Stimulated activated effector memory CD8-positive, alpha-beta T cell treated with anti-CD3 and anti-CD28 coated beads, Interleukin-12 subunit alpha, Interleukin-12 subunit beta, amount 100 ng/mL, for 72 hours (primary cell): ENCODE data around the gene CAMK2N1.

ENCODE experiments used
- ATAC-seq: fragments of 150-1000 bp; cut with Tn5 transposase; 2 replicates; pipeline ENCODE4 v1.10.0; 2021
- DNase-seq, 2 donors: peaks; one replicate each; pipeline ENCODE4 v3.0.0; 2021 to 2022; ENCODE audit warnings: low spot score in 2 of 2
- H3K27ac Mint-ChIP-seq: one replicate; pipeline ENCODE4 v1.8.0; 2022; ENCODE audit warnings: mild to moderate bottlenecking, mixed read lengths
- H3K36me3 Mint-ChIP-seq: one replicate; pipeline ENCODE4 v1.8.0; 2022; ENCODE audit warnings: mild to moderate bottlenecking, mixed read lengths
- H3K4me1 Mint-ChIP-seq: one replicate; pipeline ENCODE4 v1.8.0; 2022; ENCODE audit warnings: mixed read lengths
- H3K4me3 Mint-ChIP-seq: one replicate; pipeline ENCODE4 v1.8.0; 2022; ENCODE audit warnings: mild to moderate bottlenecking, mixed read lengths
- H3K9me3 Mint-ChIP-seq: one replicate; pipeline ENCODE4 v1.8.0; 2022; ENCODE audit warnings: mixed read lengths

CAMK2N1 gene

DNA sequence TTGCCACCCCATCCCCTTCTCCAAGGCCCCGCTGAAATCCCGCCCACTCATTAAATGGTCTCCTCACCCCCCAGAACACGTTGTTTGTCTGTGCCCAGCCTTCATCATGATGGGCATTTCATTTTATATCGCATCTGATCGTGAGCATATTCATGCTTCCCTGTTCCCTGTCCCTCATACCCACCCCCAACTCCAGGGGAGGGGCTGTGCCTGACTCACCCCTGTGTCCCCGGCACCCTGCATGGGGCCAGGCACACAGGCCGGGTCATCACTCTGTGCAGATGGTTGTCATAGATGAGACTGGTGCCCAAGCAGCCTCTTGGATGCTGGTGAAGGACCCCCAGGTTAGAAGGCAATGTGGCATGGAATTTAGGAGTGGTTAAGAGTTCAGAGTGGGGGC, 11.0 kb downstream of the CAMK2N1 start:
- no peak overlapping the region for H3K27ac Mint-ChIP-seq
- H3K4me3 Mint-ChIP-seq, result no peak overlapping the region
- no peaks in the 10 kb centered on the region for H3K36me3 Mint-ChIP-seq
- no peak for ATAC-seq
- DNase-seq, result no peak
- H3K4me1 Mint-ChIP-seq, result no peaks in the 10 kb centered on the region
- H3K9me3 Mint-ChIP-seq, result no peaks in the 10 kb centered on the region

DNA sequence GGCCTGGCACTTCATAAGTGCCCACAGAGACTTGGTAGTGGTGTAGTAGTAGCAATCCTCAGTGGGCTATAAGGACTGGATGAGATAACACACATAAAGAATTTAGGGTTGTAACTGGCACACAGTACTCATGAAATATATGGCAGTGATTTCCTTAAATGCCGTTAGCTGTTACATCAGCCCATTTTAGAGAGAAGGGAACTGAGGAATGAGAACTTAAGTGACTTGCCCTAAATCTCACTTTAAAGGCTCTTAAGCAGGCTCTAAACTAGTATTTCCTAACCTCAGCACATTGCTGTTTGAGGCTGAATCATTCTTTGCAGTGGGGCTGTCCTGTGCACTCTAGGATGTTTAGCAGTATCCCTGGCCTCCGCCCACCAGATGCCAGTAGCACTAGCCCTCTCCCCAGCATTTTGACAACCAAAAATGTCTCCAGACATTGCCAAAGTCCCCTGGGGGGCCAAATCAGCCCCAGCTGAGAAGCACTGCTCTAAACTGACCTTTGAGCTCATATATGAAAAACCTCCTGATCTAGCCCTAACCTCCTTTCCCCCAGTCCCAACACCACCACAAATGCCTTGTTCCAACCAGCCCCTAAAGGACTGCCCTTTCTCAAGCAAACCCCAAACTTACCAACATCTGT, 11.6 kb downstream of the CAMK2N1 start:
- Mint-ChIP-seq H3K4me3 (no peak overlapping the region), H3K36me3 (no peaks in the 10 kb centered on the region), H3K9me3 (no peaks in the 10 kb centered on the region), H3K4me1 (no peaks in the 10 kb centered on the region), H3K27ac (no peak overlapping the region)
- no peak for ATAC-seq
- no peak for DNase-seq

DNA sequence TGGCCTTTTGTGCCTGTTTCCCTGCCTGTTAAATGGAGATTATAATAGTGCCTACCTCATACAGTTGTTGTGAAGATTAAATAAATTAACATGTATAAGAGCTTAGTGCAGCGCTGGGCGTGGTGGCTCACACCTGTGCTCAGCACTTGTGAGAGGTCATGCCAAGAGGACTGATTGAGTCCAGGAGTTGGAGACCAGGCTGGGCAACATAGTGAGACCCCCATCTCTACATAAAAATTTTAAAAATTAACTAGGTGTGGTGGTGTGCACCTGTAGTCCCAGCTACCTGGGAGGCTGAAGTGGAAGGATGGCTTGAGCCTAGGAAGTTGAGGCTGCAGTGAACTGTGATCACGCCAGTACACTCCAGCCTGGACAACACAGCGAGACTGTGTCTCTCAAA, 12.1 kb downstream of the CAMK2N1 start:
- Mint-ChIP-seq H3K4me1 (no peaks in the 10 kb centered on the region), H3K36me3 (no peaks in the 10 kb centered on the region), H3K9me3 (no peaks in the 10 kb centered on the region), H3K4me3 (no peak overlapping the region), H3K27ac (no peak overlapping the region)
- ATAC-seq, result no peak
- DNase-seq, result no peak

DNA sequence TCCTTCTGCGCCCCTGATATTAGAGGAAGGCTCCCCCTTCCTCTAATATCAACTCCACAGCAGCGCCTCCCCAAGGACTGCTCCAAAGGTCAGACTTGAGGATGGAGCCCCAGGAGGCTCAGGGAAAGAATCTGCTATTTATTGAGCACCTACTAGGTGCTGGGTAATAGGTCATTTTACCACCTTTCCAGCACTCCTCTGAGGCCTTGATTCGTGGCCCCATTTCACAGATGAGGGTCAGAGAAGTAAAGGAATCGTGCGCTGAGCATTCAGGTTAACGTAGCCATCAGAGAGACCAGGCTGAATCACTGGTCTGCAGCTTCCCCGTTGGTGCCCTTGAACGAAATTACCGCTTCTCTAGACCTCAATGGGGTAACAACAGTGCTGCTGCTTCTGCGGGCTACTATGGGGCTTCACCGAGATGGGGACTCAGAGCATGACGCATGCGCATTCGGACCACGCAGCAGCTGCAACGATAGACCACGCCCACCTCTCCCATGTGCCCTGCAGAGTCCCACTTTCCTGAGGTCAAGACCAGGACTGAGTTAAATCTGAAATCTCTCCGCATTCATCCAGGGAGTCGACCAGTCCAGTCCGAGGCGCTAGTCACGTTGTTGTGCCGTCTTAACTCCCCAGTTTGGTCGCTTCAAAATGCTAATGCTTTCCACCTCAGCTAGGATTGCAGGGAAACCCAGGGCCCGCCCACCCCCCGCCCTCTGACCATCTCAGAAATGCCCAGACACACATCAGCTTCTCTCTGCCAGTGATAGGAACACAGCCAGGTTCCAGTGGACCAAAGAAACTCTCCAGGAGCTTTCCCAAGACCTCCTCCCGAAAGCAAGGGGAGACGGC, 12.9 kb downstream of the CAMK2N1 start:
- Mint-ChIP-seq H3K27ac (no peak overlapping the region), H3K36me3 (no peaks in the 10 kb centered on the region), H3K4me3 (no peak overlapping the region), H3K9me3 (no peaks in the 10 kb centered on the region), H3K4me1 (no peaks in the 10 kb centered on the region)
- DNase-seq (peak in 1 of 2 donors; percentile 61), ATAC-seq (peak; percentile 45)

DNA sequence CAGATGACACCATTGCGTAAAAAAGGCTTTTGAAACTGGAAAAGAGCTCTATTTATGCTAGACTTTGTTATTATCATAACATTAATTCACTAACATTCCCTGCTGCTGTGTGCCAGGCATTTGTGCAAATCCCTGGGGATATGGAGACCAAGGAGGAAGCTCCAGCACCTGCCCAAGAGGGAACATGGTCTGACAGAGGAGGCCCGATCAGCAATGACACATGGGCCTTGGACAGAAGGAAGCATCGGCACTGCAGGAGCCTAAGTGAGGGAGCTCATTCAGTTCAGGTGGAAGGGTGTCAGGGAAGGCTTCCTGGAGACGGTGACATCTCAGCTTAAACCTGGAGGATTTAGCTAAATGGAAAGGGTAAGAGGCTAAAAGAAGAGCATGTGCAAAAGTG, 13.9 kb downstream of the CAMK2N1 start:
- H3K4me3 Mint-ChIP-seq, result no peak overlapping the region
- no peaks in the 10 kb centered on the region for H3K4me1 Mint-ChIP-seq
- DNase-seq (no peak), ATAC-seq (no peak)
- H3K36me3 Mint-ChIP-seq, result no peaks in the 10 kb centered on the region
- H3K27ac Mint-ChIP-seq, result no peak overlapping the region
- H3K9me3 Mint-ChIP-seq, result no peaks in the 10 kb centered on the region

DNA sequence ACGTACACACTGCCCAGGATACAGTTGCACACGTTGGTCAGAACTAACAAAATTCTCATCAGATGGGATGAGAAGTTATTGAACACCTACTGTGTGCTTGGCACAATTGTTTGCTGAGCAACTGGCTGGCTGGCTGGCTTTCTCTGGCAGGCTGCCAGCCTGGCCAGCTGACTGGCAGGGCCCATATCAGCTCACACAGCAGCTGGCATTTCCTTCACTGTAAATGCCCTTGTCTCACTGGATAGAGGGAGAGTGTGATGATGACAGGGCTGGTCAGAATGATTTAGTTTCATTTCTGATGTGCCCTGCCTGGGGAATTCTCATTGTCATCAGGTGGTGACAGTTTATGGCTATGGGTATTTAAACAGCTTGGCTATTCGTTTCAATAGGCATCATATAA, 15.8 kb downstream of the CAMK2N1 start:
- H3K27ac Mint-ChIP-seq, result no peak overlapping the region
- H3K36me3 Mint-ChIP-seq, result no peaks in the 10 kb centered on the region
- no peaks in the 10 kb centered on the region for H3K9me3 Mint-ChIP-seq
- no peak for DNase-seq
- no peak overlapping the region for H3K4me3 Mint-ChIP-seq
- H3K4me1 Mint-ChIP-seq, result peaks cover 8% of the 10 kb centered on the region
- no peak for ATAC-seq

DNA sequence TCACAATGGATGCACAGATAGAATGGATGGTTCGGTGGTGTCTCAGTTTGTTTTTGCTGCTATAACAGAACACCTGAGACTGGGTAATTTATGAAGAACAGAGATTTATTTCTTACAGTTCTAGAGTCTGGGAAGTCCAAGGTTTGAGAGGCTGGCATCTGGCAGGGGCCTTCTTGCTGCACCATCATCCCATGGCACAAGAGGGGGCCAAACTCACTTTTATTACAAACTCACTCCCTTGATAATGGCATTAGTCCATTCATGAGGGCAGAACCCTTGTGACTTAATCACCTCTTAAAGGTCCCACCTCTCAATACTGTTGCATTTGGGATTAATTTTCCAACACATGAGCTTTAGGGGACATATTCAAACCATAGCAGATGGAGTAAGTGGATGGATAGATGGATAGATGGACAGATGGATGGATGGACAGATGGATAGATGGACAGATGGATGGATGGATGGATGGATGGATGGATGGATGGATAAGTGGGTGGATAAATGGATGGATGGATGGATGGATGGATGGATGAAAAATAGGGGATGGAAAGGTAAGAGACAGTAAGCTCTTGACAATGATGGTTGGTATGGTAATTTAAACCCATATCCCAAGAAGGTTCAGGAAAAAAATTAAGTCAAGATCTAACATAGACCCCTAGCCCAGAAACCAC, 16.5 kb downstream of the CAMK2N1 start:
- no peak for ATAC-seq
- Mint-ChIP-seq H3K9me3 (no peaks in the 10 kb centered on the region), H3K4me3 (no peak overlapping the region), H3K4me1 (peaks cover 8% of the 10 kb centered on the region), H3K27ac (no peak overlapping the region), H3K36me3 (no peaks in the 10 kb centered on the region)
- DNase-seq, result no peak

DNA sequence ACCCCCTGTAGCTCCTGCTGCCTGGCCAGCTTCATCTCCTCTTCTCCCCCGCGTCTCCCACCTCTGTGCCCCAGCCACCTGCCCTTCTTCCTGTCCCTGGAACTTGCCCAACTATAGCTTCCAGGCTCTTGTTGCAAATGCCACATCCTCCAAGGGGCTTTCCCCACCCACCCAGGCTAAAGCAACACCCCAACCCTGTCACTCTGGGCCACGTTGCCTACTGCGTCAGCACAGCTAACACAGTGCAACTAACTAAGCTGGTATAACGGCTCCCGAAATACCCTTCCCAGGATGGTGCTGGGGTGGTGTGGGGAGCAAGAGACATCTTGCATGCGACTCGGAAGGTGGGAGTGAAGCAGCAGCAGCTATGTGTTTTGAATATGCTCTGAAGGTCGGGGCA, 19.7 kb downstream of the CAMK2N1 start:
- Mint-ChIP-seq H3K4me3 (no peak overlapping the region), H3K4me1 (peaks cover 8% of the 10 kb centered on the region), H3K36me3 (no peaks in the 10 kb centered on the region), H3K9me3 (no peaks in the 10 kb centered on the region), H3K27ac (no peak overlapping the region)
- DNase-seq (no peak), ATAC-seq (peak; percentile 84)

DNA sequence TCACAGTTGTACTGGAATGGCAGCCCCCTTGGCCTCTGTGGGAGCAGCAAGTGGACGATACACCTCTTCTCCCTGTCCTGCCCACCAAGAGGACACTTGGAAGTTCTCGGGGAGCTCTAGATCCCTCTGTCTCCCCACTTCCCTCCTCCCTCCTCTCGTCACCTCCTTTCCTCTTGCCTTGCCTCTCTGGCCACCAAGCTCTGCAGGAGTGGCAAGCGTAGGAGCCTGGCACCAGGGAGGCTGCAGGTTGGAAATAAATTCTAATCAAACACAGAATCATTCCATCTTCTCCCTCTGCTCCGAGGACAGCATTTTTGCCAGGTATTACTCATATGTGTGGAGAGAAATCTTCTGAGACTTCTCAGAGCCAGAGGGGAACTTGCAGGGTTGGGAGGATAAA, 20.8 kb downstream of the CAMK2N1 start:
- ATAC-seq (no peak), DNase-seq (no peak)
- no peak overlapping the region for H3K27ac Mint-ChIP-seq
- no peaks in the 10 kb centered on the region for H3K9me3 Mint-ChIP-seq
- no peak overlapping the region for H3K4me3 Mint-ChIP-seq
- H3K4me1 Mint-ChIP-seq, result peaks cover 8% of the 10 kb centered on the region
- H3K36me3 Mint-ChIP-seq, result no peaks in the 10 kb centered on the region

DNA sequence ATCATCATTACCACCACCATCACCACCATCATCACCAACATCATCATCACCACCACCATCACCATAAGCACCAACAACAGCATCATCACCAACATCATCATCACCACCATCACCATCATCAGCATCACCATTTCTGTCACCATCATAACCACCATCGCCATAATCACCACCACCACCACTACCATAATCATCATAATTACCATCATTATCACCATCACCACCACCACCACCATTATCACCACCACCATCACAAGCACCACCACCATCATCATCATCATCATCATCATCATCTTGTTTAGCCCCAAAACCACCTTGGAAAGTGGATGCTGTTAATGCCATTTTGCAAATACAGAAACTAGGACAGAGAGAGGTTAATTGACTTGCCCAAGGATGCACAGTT, 22.5 kb downstream of the CAMK2N1 start:
- DNase-seq (no peak), ATAC-seq (no peak)
- Mint-ChIP-seq H3K36me3 (no peaks in the 10 kb centered on the region), H3K27ac (no peak overlapping the region), H3K4me3 (no peak overlapping the region), H3K9me3 (no peaks in the 10 kb centered on the region), H3K4me1 (peaks cover 8% of the 10 kb centered on the region)

DNA sequence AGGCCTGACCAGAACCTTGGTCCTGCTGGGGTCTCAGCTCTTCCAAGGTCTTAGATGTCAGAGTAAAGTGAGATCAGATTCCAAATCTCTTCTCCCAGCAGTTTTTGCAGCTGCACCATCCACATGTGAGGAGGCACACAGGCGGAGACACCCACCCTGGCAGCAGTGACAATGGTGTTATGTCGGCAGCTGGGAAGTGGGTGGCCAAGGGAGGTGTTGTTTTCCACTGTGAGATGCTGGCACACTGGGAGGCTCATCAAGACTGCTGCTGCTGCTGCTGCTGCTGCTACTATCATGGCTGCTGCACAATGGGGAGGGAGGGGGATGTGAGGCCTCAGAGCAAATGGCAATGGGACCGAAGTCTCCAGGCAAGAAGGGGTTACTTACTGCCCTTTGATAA, 23.6 kb downstream of the CAMK2N1 start:
- DNase-seq (no peak), ATAC-seq (no peak)
- Mint-ChIP-seq H3K27ac (no peak overlapping the region), H3K4me3 (no peak overlapping the region), H3K36me3 (no peaks in the 10 kb centered on the region), H3K4me1 (peaks cover 8% of the 10 kb centered on the region), H3K9me3 (no peaks in the 10 kb centered on the region)

DNA sequence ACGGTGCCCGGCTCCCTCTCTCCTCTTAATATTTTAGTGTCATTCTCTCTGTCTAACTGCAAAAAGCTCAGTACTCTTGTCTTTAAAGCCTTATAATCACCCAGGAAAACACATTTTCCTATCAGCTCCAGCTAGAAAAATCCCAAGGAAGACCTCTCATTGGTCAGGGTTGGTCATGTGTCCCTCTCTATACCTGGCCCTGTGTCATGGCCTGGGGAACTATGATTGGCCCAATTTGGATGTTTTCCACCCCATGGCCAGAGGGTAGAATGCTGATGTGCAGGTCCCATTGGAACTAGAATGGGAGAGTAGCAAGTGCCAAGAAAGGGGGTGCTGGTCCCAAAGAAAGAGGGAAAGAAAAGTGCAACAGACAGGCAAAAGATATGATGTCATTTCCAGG, 27.3 kb downstream of the CAMK2N1 start:
- Mint-ChIP-seq H3K27ac (no peak overlapping the region), H3K9me3 (no peaks in the 10 kb centered on the region), H3K4me1 (no peaks in the 10 kb centered on the region), H3K36me3 (no peaks in the 10 kb centered on the region), H3K4me3 (no peak overlapping the region)
- DNase-seq (no peak), ATAC-seq (no peak)

DNA sequence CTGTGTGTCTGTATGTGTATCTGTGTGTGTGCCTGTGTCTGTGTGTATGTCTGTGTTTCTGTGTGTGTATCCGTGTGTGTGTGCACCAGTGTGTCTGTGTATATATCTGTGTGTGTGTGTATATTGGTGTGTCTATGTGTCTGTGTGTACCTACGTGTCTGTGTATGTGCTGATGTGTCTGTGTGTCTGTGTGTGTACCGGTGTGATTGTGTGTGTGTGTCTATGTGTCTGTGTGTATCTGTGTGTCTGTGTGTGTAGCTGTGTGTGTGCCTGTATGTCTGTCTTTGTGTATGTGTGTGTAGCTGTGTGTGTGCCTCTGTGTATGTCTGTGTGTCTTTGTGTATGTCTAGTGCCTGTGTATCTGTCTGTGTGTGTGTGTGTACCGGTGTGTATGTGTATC, 32.0 kb downstream of the CAMK2N1 start:
- DNase-seq (no peak), ATAC-seq (peak; percentile 19)
- H3K36me3 Mint-ChIP-seq, result no peaks in the 10 kb centered on the region
- H3K9me3 Mint-ChIP-seq, result no peaks in the 10 kb centered on the region
- no peak overlapping the region for H3K4me3 Mint-ChIP-seq
- H3K4me1 Mint-ChIP-seq, result no peaks in the 10 kb centered on the region
- no peak overlapping the region for H3K27ac Mint-ChIP-seq

DNA sequence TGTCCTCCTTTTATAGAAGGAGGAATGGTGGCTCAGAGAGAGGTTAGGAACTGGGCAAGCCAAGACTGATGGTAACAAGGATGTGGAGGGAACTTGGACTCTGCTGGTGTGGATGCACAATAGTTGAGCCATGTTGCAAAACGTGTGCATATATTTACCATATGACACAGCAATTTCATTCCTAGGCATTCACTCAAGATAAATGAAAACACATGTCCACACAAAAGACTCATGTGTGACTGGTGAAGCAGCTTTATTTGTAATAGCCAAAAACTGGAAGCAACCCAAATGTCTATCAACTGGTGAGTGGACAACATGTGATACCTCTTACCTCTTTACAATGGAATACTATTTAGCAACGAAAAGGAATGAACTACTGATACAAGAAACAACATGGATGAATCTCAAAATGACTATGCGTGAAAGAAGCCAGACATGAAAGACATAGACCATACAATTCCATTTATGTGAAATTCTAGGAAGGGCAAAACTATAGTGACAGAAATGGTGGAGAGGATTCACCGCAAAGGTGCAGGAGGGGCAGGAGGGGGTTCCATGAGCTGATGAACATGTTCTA, 36.2 kb downstream of the CAMK2N1 start:
- peaks cover 5% of the 10 kb centered on the region for H3K4me1 Mint-ChIP-seq
- no peak for ATAC-seq
- H3K4me3 Mint-ChIP-seq, result no peak overlapping the region
- DNase-seq, result no peak
- H3K27ac Mint-ChIP-seq, result no peak overlapping the region
- no peaks in the 10 kb centered on the region for H3K36me3 Mint-ChIP-seq
- no peaks in the 10 kb centered on the region for H3K9me3 Mint-ChIP-seq

DNA sequence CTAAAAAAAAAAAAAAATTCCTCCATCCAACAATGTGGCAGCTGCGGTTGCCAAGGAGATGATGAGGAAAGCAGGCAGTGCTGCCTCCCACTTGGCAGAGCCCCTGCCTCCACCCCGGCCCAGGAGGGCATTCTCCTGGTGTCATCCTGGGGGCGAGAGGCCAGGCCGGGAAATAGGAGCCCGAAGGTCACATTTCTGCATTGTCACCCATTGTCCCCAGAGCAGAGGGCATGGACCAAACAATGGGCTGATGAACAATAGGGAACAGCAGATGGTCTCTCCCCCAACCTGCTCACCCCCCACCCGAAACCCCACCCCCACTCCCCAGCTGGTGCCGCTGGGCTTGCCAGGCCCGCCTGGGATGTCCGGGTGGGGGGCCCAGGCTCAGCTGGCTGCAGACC, 37.3 kb downstream of the CAMK2N1 start:
- ATAC-seq, result no peak
- no peak overlapping the region for H3K4me3 Mint-ChIP-seq
- no peaks in the 10 kb centered on the region for H3K36me3 Mint-ChIP-seq
- DNase-seq, result no peak
- peaks cover 5% of the 10 kb centered on the region for H3K4me1 Mint-ChIP-seq
- no peaks in the 10 kb centered on the region for H3K9me3 Mint-ChIP-seq
- no peak overlapping the region for H3K27ac Mint-ChIP-seq

DNA sequence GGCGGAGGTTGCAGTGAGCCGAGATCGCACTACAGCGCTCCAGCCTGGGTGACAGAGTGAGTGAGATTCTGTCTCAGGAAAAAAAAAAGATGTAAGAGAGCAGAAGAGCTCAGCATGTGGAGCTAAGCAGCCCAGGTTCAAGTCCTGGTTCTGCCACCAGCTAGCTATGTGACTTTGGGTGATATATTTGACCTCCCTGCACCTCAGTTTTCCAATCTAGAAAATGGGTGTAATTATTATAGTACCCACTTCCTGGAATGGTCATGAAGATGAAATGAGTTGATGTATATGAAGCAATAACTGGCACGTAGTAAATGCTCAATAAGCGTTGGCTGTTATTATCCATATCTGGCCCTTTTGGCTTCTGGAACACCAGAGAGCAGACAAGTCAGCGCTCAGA, 38.2 kb downstream of the CAMK2N1 start:
- Mint-ChIP-seq H3K27ac (no peak overlapping the region), H3K4me1 (peaks cover 5% of the 10 kb centered on the region), H3K36me3 (no peaks in the 10 kb centered on the region), H3K4me3 (no peak overlapping the region), H3K9me3 (no peaks in the 10 kb centered on the region)
- ATAC-seq, result no peak
- no peak for DNase-seq
